Stimulated activated CD4-positive, alpha-beta T cell treated with anti-CD3 and anti-CD28 coated beads, Interleukin-1b, Interleukin-23, amount 100 ng/mL, for 48 hours (primary cell): Measurements from ENCODE around the gene EP400.

Experiments used
- DNase-seq: peaks from one replicate; pipeline ENCODE4 v3.0.0-alpha.2; 2020

EP400 gene

GRCh38 chr12:132052196-132052932 lies 102.6 kb downstream of the EP400 start:
- no peak for DNase-seq

- no peak for DNase-seq
Measured at GRCh38 chr12:132053338-132054330, 103.9 kb downstream of the EP400 start.

GRCh38 chr12:132054983-132055382 lies 105.2 kb downstream of the EP400 start:
- no peak for DNase-seq

- DNase-seq = no peak
Measured at GRCh38 chr12:132055535-132056096, 105.9 kb downstream of the EP400 start.

GRCh38 chr12:132056320-132056719 lies 106.6 kb downstream of the EP400 start:
- DNase-seq = no peak

GRCh38 chr12:132056951-132057350 lies 107.2 kb downstream of the EP400 start:
- no peak for DNase-seq

GRCh38 chr12:132057691-132058090 lies 107.9 kb downstream of the EP400 start:
- no peak for DNase-seq

GRCh38 chr12:132061197-132061596 lies 111.5 kb downstream of the EP400 start:
- DNase-seq = no peak

GRCh38 chr12:132061641-132062430 lies 112.1 kb downstream of the EP400 start:
- DNase-seq = no peak

- no peak for DNase-seq
Measured at GRCh38 chr12:132062481-132062880, 112.7 kb downstream of the EP400 start.

- no peak for DNase-seq
Measured at GRCh38 chr12:132063491-132063890, 113.7 kb downstream of the EP400 start.

- DNase-seq = no peak
Measured at GRCh38 chr12:132064631-132065030, 114.9 kb downstream of the EP400 start.

- no peak for DNase-seq
Measured at GRCh38 chr12:132065203-132065602, 115.5 kb downstream of the EP400 start.

GRCh38 chr12:132065609-132066344 lies 116.0 kb downstream of the EP400 start:
- no peak for DNase-seq

- peak; percentile 40 for DNase-seq
Measured at GRCh38 chr12:132066345-132066685, 116.6 kb downstream of the EP400 start.

- no peak for DNase-seq
Measured at GRCh38 chr12:132066749-132067148, 117.0 kb downstream of the EP400 start.

- no peak for DNase-seq
Measured at GRCh38 chr12:132067182-132067581, 117.4 kb downstream of the EP400 start.

GRCh38 chr12:132068250-132068649 lies 118.5 kb downstream of the EP400 start:
- no peak for DNase-seq

GRCh38 chr12:132069336-132069985 lies 119.7 kb downstream of the EP400 start:
- no peak for DNase-seq

GRCh38 chr12:132070298-132070697 lies 120.6 kb downstream of the EP400 start:
- DNase-seq = no peak

- DNase-seq = no peak
Measured at GRCh38 chr12:132071040-132071810, 121.5 kb downstream of the EP400 start.
